HL-60/S4 treated with retinoic acid at 250 ng/mL for 4 days and 3 days (cell line): ENCODE data around the gene GREB1L.

Experiments
- in situ Hi-C: fragments of 300-500 bp; cut with MboI; formaldehyde crosslinking; loops from 2 replicates; pipeline ENCODE4 v1.7.0; 2022; ENCODE audit warnings: low sequenced_read_pairs

GREB1L gene

DNA sequence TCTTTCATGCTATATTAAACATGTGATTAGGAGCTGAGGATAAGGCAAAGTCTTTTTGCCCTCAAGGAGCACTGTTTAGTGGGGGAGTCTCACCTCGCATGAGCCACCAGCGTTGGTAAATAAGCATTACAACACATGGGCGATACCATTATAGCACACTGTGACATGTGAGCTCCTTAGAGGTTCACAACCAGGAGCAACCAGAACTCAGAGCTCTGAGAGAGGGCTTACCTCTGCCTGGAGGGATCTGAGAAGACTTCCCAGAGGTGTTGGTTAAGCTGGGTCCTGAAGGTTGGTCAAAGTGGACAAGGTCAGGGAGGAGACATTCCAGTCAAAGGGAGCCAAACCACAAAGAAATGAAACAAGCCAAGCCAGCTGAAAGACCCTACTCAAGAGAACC lies 199.6 kb downstream of the GREB1L start:
- in situ Hi-C loops = loop anchor here (10.0 kb wide), 2 partner anchors 187 to 247 kb away; no protein-coding TSS in a partner anchor

DNA sequence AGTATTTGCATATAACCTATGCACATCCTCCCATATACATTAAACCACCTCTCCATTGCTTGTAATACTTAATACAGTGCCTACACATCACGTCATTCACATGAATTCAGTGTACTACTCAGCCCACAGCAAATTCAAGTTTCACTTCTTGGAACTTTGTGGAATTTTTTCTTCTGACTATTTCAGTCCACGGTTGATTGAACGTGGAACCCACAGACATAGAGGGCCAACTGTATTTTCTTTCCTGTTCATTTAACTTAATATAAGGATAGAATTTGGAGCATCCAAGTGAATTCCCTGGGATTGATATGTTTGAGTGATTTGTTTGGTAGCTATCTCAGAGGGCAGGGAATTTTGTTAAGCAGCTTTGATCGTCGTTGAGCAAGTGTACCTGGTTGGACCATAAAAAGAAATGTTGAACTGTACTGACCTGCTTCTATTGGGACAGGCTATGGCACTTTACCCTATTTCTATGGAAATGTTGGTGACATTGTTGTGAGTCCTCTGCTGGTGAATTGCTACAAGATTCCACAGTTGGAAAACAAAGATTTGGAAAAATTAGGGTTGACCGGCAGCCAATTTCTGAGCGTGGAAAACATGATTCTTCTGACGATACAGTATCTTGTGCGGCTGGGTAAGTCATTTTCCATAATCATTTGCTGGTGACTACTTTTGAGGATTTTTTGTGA lies 201.9 kb downstream of the GREB1L start:
- in situ Hi-C loops = loop anchor here (10.0 kb wide), 2 partner anchors 189 to 249 kb away; no protein-coding TSS in a partner anchor

DNA sequence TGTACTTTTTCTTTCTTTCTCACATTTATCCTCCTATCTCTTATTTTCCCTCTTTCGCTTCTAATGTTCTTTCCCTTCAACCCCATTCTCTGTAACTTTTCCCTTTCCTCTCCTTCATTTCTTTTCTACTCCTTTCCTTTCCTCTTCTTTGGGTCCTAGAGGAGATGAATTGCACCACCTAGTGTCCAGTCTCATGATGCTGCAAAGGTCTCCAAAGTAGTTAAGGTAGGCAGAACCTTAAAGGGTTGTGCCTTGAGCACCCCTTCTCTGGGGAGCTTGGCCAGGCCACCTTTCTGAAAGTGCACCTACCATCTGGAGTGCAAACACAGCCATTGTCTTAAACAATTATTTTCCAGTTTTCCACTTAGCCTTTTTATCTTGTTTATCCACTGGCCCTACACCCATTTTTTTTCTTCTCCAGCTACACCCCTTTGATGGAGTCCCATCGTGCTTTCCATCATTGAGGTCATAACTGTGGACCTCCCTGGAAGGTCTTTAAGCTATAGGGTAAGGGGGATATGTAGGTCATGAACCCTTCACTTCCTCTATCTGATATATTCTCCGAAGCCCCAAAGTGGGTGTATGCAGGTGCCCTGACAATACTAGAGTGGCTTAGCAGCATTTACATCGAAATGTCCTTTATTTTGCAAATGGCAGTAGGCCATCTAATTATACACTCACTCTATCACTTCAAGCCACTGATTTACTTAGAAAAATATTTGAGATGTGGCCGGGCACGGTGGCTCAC lies 202.6 kb downstream of the GREB1L start:
- in situ Hi-C loops = loop anchor here (10.0 kb wide), 2 partner anchors 190 to 250 kb away; no protein-coding TSS in a partner anchor

DNA sequence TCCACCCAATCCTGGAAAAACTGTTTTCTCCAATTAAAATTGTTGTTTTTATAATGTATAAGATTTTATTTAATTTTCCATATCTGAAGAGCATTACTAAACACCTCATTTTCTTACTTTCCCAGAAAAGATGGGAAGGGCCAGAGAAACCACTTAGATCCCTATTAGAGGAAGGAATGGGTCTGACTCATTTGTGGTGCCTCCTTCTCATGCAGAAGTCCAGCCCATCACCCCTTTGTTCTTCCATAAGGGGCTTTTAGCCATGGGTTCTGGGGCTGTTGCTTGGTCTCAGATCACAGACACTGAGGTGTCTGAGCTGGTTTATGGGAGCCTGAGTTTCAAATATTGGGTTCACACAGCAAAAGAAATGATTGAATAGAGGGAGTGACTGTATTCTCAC lies 206.3 kb downstream of the GREB1L start:
- in situ Hi-C loops = loop anchor here (10.0 kb wide), 2 partner anchors 193 to 253 kb away; no protein-coding TSS in a partner anchor

DNA sequence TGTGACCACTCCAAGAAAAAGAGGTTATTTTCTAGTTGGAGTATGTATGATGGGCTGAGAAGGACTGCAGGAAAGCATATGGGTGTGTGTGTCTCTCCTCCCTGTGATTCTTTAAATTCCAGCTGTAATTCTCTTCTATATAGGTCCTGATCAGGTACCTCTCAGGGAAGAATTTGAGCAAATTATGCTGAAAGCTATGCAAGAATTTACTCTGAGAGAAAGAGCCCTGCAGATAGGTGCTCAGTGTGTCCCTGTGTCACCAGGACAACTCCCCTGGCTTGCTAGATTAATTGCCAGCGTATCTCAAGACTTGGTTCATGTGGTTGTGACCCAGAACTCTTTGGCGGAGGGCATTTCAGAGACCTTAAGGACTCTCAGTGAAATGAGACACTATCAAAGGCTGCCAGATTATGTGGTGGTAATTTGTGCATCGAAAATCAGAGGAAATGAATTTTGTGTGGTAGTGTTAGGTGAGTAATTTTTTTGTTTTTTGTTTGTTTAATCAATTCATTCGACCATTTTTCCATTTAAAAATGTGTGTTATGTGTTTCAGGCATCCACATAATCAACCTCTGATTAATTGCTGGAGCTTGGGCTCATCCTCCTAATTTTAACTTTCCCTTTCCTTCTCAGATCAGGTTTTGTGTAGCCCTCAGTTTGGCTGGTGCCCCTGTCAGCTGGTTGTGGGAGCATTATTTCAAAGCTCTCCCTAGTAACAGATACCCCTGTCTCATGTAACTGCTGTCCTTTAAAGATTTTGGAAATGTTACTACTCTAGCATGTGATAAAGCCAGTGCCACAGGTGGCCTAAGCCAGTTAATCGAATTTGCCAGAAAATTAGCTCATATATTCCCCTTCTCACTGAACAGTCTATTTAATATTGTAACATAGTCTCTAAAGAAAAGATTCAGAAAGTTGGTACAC lies 207.6 kb downstream of the GREB1L start:
- in situ Hi-C loops = loop anchor here (10.0 to 25.0 kb wide), 4 partner anchors 87 to 412 kb away; no protein-coding TSS in a partner anchor

DNA sequence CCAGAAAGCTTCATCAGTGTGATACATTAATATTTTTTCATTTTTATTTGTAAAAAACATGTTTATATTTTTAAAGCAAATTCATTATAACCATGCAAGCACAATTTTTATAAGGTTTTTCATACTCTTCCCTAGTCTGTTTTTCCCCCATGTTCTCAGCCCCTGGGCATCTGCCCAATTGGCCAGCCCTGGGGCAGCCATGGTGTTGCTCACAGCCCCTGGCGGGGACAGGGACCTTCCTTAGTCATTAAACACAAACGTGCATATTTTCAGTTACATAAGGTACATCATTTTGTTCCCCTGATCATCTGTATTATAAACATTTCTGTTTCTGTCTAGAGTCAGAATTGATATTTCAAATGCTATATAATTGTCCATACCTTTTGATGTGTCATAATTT lies 208.5 kb downstream of the GREB1L start:
- in situ Hi-C loops = loop anchor here (25.0 kb wide), 2 partner anchors 88 to 413 kb away; no protein-coding TSS in a partner anchor

DNA sequence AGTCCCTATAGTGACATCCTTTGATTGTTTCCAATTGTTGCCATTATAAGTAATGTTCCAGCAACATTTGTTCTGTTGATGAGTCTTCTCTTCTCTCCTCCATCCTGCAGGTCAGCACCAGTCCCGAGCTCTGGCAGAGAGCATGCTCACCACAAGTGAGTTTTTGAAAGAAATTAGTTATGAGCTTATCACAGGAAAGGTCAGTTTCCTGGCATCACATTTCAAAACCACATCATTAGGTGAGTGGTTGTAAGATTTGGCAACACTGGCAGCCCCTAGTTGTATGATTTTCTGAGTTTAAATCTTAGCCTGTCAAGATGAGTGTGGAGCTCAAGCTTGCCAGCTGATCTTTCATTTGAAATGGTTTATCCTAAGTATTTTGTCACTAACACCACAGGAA lies 208.9 kb downstream of the GREB1L start:
- in situ Hi-C loops = loop anchor here (25.0 kb wide), 2 partner anchors 89 to 414 kb away; no protein-coding TSS in a partner anchor

DNA sequence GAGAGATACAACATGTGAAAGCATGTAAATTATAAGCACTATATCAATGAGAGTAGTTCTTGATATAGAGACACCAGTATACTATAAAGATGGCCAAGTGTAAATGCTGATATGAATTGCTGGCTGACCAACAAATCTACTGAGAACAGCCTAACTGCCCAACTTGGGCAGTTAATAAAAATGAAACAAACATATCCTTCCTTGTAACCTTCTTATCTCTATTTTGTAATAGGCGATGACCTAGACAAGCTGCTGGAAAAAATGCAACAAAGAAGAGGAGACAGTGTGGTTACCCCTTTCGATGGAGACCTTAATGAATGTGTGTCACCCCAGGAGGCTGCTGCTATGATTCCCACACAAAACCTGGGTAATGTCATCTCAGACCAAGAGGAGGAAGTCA lies 209.8 kb downstream of the GREB1L start:
- in situ Hi-C loops = loop anchor here (25.0 kb wide), 2 partner anchors 90 to 415 kb away; no protein-coding TSS in a partner anchor

DNA sequence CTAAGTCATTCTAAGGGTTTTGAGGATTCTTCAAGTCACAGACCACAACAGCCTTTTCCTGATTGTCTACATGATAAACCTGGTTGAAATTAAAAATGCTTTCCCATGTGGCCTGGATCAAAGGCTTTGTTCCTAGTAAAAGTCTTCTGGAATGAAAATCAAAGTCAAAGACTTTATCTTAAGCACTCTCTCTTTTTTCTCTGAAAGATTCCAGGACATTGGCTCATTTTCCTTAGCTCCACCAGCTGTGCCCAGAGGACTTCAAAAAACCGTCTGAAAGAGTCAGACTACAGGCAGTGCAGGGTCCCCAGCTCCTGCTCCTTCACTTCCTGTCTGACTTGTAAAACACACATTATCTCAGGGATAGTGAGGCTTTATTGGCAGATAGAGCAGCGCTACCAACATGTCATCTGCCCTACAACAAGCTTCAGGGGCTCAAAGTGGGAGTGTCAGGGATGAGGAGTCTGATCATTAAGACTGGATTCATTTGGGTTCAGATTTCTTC lies 210.3 kb downstream of the GREB1L start:
- in situ Hi-C loops = loop anchor here (25.0 kb wide), 2 partner anchors 90 to 415 kb away; no protein-coding TSS in a partner anchor

DNA sequence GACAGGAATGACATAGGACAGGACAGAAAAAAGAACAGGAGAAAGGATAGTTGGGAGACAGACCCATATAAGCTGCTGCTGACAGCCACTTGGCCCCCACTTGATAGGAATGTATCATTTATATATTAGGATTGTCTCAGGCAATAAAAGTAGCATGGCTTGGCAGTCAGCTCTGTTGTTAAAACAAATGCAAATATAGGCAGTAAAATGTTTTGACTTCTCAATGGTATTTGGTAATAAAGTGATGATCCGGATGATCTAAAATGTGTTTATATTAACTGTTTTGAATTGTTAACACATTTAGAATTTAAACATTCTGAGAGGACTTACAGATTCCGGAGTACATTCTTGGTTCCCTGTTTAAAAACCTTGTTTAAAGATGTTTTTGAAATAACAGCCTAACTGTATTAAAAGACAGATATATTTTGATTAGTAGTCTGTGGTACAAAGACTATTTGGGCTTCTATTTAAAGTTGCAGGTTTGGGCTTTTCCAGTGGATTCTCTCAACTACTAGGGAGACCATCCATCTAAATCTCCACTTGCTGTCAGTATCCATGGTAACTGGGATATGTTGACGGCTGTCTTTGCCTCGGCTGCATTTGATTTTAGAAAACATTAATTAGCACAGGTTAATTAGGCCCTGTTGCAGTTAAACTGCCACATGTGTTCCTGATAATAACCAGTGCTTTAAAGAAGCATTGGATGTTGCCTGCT lies 210.9 kb downstream of the GREB1L start:
- in situ Hi-C loops = loop anchor here (25.0 kb wide), 2 partner anchors 91 to 416 kb away; no protein-coding TSS in a partner anchor

DNA sequence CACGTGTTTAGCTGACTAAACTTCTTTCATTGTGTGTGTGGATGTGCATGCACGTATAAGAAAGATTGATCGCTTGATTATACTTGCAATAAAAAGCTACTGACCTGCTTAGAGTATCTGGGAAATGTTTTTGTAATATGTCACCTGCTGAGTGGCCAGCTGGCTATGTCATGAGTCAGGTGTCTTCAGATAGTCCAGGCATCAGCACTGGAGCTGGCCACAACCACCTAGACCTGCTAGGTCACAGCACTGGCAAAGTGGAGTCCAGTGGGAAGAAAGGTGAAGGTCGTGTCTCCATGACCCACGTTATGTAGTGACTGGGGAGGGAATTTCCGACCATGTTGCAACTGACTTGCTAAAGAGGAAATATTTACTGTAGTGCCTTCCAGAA lies 211.5 kb downstream of the GREB1L start:
- in situ Hi-C loops = loop anchor here (25.0 kb wide), 2 partner anchors 91 to 416 kb away; no protein-coding TSS in a partner anchor

DNA sequence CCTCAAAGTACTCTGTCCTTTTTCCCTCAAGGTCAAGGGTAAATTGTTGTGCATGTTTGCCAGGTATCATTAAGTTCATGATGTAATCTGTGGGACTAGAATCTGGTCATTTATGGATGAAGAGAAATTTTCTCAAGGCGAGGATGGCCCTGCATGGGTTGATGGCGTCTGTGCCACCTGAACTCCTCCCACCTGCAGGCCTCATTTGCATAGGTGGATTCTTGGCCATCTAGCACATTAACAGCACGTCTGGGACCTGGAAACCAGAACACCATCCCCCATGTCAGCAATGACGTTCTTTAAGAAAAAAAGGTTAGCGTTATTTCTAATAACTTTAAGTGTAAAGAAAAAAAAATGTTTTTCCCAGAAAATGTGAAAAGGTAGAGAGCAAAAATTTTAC lies 212.7 kb downstream of the GREB1L start:
- in situ Hi-C loops = loop anchor here (25.0 kb wide), 2 partner anchors 92 to 417 kb away; no protein-coding TSS in a partner anchor

DNA sequence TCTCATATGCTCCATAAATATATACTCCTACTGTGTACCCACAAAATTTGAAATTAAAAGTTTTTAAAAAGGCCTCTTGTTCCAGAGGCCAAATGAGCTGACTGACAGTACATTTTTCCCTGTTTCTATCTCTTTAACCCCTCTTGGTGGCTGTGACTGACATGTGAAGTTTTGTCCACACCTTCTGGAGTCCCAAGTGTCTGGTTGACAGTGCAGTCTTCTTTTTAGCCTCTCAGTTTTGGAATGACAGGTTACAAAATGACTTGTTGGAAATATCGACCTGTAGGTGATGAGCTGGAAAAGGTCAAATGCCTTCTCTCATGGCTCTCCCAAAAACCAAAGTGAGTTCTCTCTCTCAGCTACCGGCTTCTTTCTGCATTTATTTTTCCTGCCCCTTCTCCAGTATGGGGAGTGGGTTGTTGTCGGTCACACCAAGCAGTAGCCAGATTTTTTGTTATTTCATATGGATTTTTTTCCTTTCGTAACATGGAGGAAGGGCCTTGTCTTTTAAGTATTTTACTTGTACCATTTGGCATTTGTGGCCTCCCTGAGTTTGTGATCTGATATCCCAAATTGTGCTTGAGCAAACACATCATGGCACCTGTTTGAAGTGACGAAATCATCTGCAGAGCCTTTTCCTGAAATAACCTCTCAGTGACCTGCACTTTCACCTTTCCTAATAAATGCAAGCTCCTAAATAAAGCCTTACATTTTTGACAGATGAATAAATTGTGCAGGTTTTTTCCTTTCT lies 214.6 kb downstream of the GREB1L start:
- in situ Hi-C loops = loop anchor here (25.0 kb wide), 2 partner anchors 94 to 419 kb away; no protein-coding TSS in a partner anchor

DNA sequence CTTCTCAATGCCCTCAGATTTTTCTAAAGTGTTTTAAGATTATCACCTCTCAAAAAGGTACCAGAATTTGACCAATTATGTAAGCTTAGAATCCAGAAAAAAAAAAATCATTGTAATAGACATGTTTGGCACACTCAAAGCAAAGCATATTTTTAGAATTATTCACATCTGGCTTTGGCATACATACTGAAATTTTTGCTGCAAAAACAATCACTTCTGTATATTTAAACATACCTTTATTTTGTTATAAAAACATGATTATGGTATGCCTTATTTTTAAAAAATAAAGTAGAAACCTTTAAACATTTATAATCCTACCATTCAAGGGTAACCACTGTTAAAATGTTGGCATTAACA lies 215.1 kb downstream of the GREB1L start:
- in situ Hi-C loops = loop anchor here (25.0 kb wide), 2 partner anchors 95 to 420 kb away; no protein-coding TSS in a partner anchor

DNA sequence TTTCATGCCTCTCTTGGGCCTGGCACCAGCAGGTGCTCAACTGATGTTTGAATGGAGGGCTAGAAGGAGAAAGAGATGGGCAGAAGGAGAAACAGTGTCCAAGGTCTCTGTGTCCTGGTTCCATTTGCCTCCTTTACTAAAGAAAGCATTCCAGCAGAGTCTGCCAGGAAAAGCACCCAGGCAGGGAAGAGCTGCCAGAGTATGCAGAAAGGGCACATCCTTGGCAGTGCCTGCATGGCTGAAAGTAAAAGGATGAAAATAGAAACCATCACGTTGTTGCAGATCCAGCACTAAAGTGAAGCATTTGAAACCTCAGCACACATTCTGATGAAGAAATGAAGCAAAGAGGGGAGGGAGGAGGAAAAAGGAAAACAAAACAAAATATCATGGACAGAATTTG lies 216.3 kb downstream of the GREB1L start:
- in situ Hi-C loops = loop anchor here (25.0 kb wide), 2 partner anchors 96 to 421 kb away; no protein-coding TSS in a partner anchor

DNA sequence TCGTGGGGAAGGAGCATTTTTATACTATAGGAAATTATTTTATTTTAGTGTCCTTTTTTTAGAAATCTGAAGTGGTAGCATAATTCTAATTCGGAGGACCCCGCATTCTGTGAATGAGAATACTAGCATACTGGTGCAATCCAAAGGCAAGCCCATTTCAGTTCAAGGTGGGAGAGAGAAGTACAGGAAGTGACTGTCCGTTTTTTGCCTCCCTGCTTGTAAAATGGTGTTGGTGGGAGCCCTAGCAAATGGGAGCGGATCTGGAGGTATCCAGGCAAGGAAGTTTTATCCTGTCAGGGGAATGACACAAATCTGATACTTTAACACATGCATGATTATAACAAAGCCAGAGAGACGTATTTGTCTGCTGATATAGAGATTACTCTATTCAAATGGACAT lies 216.8 kb downstream of the GREB1L start:
- in situ Hi-C loops = loop anchor here (25.0 kb wide), 2 partner anchors 96 to 421 kb away; no protein-coding TSS in a partner anchor

DNA sequence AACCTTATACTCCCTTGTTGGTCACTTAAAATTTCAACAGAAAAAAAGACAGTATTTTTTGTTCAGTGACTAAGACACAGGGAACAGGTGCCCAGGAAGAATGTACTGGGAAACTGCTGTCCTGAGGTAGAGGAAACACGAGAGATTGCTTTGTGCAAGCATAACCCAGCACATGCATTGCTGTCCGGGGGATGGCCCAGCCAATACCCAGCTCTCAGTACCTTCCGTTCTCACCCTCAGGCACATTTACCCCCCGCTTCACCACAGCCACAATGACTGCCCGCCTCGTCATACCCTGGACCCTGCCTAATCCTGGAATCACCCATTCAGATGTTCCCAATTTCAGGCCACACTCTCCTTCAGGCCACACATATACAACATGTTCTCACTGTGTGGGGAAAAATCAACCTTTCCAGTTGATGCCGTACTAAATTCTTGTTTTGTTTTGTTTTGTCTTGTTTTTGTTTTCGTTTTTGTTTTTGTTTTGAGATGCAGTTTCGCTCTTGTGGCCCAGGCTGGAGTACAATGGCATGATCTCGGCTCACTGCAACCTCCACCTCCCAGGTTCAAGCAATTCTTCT lies 217.8 kb downstream of the GREB1L start:
- in situ Hi-C loops = loop anchor here (10.0 to 25.0 kb wide), 3 partner anchors 55 to 422 kb away; no protein-coding TSS in a partner anchor

DNA sequence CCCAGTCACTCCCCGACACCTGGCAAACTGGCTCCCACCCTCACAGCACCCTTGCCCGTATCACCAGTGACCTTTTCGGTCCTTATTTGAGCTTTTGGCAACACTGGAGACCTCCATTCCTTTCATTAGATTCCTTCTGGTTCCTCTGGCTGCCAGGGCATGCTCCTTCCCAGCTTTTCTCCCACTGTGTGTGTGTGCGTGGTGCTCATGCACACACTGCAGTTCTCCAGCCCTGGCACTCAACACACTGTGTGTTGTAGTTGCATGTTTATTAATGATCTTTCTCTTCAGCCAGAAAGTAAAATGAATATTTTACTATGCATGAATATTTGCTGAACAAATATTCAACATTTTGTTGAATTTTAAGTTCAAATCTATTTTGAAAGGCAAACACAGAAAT lies 219.4 kb downstream of the GREB1L start:
- in situ Hi-C loops = loop anchor here (10.0 to 25.0 kb wide), 3 partner anchors 57 to 424 kb away; no protein-coding TSS in a partner anchor
